NCI-H1436 (cell line): ENCODE measurements around the gene ZBTB1.
A peak's percentile ranks its signal among the peaks of the same experiment; 100 is the strongest.
"Not testable (repeated sequence)": the region's sequence is repeated elsewhere in the genome, so short reads cannot be mapped to it uniquely, and the experiment has no call there.

Experiments used
- DNase-seq: peaks from one replicate; lab custom pipeline; 2025; lab: John Stamatoyannopoulos, UW

Gene ZBTB1

DNA sequence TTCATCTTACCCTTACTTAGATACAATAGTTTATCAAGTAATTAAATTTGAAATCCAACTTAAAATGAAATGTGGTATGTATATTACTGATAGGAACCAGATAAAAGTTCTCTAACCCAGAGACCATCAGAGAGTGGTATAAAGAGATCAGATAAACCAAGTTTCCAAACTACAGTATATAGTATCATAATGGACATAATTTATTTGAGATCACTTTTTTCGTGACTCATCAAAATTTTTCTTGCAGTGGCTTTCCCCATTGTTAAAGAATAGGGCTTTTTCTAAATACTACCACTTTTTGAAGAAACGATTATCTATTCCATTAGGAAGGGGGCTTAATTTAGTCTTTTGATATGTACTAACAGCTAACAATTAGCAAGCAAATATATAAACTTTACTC is 20.8 kb downstream of the ZBTB1 start:
- DNase-seq: no peak

DNA sequence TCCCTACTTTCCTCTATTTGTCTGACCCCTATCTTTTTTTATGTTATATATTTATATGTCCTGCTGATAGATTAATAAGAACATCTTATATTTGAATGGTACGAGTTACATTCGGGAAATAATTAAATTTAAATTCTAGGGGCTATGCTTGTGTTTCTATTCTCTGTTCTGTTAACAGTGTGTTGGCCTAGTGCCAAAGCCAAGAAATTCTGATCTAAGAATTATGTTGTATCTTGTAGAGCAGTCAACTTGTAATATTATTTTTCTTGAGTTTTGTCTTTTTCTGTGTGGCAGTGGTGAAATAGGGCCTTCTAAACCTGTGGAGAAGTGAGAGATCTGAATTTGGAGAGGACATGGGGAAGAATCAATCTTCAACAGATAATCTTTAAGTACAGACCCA is 27.0 kb downstream of the ZBTB1 start:
- no peak for DNase-seq

DNA sequence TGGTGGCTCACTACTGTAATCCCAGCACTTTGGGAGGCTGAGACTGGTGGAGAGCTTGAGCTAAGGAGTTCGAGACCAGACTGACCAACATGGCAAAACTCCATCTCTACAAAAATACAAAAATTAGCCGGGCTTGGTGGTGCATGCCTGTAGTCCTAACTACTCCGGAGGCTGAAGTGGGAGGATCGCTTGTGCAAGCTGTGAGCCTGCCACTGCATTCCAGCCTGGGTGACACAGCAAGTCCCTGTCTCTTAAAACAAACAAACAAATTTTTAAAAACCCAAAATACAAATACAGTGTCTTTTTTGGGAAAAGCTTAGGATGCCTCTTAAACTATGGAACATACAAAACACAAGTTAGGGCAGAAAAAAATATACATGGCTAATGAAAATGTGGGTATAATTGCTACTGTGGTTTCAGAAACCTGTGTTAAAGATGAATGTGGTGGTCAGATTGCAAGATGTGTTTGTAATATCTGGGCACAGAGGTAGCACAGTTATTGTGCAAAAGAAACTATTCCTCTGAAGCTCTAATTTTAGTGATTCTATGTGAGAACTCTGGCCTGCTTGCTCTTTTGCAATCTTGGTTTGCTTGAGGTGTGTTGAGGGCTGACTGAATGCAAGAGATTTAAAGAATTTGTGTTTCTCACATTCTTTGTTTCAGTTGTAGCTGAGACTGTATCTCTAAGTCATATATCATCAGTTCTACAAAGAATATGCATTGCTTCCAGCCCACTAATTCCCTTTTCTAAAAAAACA is 32.1 kb downstream of the ZBTB1 start:
- no peak for DNase-seq

DNA sequence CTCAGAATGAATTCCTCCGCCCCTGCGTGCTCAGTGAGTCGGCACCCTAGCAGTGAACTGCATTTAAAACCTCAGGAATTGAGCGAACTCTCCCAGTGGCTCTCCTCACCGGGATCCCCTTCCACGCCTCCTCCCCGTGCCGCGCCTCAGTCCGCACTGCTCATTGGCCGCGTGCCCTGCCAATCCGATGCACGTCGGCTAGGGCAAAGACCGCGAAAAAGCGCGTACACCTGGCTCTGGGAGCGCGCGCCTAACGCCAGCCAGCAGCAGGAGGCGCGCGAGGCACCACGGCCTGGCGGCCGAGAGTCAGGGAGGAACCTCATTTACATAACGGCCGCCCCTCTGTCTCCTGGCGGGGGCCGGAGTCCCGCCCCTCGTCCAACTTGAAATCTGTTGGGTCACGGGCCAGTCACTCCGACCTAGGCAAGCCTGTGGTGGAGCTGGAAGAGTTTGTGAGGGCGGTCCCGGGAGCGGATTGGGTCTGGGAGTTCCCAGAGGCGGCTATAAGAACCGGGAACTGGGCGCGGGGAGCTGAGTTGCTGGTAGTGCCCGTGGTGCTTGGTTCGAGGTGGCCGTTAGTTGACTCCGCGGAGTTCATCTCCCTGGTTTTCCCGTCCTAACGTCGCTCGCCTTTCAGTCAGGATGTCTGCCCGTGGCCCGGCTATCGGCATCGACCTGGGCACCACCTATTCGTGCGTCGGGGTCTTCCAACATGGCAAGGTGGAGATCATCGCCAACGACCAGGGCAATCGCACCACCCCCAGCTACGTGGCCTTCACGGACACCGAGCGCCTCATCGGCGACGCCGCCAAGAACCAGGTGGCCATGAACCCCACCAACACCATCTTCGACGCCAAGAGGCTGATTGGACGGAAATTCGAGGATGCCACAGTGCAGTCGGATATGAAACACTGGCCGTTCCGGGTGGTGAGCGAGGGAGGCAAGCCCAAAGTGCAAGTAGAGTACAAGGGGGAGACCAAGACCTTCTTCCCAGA is 35.9 kb downstream of the ZBTB1 start, which contains the start of gene HSPA2:
TSS of gene HSPA2 (plus strand) at position 534 of the 995 bp plus-strand sequence. CDS start at position 643, 109 bp downstream.
- DNase-seq: peak; percentile 93

DNA sequence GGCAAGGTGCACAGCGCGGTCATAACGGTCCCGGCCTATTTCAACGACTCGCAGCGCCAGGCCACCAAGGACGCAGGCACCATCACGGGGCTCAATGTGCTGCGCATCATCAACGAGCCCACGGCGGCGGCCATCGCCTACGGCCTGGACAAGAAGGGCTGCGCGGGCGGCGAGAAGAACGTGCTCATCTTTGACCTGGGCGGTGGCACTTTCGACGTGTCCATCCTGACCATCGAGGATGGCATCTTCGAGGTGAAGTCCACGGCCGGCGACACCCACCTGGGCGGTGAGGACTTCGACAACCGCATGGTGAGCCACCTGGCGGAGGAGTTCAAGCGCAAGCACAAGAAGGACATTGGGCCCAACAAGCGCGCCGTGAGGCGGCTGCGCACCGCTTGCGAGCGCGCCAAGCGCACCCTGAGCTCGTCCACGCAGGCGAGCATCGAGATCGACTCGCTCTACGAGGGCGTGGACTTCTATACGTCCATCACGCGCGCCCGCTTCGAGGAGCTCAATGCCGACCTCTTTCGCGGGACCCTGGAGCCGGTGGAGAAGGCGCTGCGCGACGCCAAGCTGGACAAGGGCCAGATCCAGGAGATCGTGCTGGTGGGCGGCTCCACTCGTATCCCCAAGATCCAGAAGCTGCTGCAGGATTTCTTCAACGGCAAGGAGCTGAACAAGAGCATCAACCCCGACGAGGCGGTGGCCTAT is 36.8 kb downstream of the ZBTB1 start:
- peak; percentile 24 for DNase-seq

DNA sequence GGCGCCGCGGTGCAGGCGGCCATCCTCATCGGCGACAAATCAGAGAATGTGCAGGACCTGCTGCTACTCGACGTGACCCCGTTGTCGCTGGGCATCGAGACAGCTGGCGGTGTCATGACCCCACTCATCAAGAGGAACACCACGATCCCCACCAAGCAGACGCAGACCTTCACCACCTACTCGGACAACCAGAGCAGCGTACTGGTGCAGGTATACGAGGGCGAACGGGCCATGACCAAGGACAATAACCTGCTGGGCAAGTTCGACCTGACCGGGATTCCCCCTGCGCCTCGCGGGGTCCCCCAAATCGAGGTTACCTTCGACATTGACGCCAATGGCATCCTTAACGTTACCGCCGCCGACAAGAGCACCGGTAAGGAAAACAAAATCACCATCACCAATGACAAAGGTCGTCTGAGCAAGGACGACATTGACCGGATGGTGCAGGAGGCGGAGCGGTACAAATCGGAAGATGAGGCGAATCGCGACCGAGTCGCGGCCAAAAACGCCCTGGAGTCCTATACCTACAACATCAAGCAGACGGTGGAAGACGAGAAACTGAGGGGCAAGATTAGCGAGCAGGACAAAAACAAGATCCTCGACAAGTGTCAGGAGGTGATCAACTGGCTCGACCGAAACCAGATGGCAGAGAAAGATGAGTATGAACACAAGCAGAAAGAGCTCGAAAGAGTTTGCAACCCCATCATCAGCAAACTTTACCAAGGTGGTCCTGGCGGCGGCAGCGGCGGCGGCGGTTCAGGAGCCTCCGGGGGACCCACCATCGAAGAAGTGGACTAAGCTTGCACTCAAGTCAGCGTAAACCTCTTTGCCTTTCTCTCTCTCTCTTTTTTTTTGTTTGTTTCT is 37.6 kb downstream of the ZBTB1 start:
- DNase-seq: no peak

DNA sequence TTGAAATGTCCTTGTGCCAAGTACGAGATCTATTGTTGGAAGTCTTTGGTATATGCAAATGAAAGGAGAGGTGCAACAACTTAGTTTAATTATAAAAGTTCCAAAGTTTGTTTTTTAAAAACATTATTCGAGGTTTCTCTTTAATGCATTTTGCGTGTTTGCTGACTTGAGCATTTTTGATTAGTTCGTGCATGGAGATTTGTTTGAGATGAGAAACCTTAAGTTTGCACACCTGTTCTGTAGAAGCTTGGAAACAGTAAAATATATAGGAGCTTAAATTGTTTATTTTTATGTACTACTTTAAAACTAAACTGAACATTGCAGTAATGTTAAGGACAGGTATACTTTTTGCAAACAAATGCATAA is 38.2 kb downstream of the ZBTB1 start:
- no peak for DNase-seq

DNA sequence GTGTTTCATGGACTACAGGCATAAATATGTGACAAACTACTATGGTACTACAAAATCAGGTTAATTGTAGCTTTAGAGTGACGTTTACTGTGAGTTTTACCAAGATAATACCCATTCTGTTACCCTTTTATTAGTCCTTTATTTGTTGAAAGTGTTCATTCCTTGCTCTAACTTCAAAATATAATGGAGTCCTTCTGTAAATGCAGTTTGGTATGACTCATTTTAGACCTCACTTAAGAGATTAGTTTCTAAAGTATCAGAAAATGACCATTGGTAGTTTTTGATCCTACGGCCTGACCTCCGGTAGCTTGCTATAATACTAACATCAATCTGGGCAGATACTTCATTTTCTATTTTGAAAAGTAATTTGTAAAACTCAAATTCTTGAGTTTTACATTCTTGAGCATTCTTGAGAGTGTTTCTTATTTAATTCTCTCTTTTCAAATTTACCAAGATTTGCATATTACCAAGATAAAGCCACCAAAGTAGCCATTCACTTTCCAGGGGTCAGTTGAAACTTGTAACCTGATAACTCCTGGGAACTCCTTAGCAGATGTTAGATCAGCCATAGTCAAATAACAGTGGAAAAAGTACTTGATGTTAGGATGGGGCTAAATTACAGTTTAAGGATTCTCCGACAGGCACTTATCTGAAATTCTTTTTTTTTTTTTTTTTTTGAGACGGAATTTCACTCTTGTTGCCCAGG is 40.2 kb downstream of the ZBTB1 start:
- no peak for DNase-seq

DNA sequence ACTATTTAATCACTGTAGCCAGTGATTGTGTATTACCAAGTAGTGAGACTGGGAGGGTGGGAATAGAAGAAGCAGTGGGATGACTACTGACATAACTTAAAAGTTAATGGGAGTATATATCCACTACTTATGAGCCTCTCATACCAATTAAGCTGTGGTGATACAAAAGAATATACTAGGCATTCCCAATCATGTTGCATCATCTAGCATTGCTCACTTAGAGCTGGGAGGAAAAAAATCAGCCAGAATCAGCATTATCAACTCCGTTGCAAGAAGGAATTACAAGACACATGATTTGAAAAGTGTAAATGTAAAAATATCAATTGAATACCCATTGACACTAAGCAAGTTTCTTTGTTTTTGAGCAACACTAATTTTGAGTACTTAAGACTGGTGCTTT is 44.4 kb downstream of the ZBTB1 start:
- DNase-seq: no peak

DNA sequence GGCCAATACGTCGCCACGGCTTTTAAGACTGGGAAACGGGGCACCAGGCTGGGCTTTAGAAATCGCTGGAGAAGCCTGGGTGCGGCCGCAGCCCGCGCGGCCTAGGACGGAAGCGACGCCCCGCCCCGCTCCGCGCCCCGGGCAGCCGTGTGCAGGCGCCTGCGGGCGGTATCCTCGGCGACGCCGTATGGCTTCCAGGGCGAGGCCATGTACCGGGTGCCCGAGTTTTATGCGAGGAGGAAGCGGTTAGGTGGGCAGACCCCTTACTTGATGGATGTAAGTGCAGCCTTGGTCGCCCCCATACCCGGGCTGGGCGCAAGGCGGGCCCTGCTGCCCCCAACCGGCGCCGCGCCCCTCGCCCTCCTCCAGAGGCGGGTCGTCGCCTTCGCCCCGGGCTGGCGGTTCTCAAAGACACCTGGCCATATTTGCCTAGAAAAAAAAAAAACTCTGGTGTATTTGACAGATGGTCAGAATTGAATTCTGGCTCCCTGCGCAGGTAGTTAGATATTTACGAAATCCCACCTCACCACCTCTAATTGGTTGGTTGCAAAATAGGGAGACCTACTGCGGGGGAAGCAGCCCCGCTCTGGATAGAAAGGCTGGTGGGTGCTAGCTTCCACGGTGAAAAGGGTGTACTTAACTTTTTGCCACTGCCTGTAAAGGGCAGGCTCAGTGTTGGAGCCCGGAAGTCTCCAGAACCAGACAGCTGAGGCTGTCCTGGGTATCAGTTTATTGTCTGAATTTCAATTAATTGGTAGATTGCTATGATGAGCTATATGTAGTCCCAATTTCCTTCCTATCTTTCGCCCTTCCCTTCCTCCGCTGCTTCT is 45.4 kb downstream of the ZBTB1 start, which contains the start of gene PPP1R36:
TSS of gene PPP1R36 (plus strand) at position 171 of the 830 bp plus-strand sequence. CDS start at position 208, 37 bp downstream.
- DNase-seq: peak; percentile 53

DNA sequence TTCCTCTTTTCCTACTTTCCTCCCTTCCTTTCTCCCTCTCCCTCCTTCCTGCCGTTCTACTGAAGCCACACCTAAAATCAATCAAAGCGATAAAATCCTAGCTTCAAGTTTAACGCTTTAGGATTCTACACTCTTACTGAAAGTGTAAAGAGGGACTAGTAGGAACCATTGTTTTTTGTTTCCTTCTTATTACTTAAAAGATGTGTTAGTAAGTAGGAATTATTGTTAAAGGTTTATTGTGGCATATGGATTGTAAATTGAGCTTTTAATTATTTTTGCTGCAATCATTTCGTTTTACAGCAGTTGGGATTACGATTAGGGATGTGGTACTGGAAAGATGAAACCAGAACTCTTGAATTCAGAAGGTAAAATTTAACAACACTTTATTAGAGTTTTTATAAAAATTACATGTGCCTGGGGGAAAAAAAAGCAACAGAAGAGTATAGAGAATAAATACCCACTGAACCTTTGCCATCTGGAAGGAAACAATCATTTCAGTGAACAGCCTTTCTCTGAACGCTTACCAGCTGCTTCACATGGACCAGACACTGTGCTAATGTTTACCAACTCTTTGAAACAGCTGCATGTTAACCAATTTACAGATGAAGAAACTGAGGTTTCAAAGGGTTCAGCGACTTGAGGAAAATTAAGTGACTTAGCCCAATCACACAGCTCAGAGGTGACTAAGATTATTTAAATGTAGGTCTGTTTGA is 46.2 kb downstream of the ZBTB1 start:
- peak; percentile 13 for DNase-seq

DNA sequence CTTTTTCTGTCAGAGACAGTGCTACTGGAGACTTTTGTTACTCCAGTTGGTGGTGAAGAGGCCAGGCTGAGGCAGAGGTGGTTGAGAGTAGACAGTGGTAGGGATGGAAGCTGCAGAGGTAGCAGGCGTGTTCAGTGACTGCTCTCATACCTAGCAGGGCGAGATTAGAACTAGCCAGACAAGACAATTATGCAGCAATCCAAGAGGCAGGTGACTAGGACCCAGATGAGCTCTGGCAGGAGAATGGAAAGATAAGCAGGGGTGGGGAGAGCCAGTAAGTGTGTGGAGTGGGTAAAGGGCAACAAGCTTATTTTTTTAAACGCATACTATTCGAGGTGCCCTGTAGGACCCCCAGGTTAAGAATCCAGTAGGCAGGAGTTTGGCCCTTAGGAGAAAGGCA is 50.0 kb downstream of the ZBTB1 start:
- DNase-seq: no peak

DNA sequence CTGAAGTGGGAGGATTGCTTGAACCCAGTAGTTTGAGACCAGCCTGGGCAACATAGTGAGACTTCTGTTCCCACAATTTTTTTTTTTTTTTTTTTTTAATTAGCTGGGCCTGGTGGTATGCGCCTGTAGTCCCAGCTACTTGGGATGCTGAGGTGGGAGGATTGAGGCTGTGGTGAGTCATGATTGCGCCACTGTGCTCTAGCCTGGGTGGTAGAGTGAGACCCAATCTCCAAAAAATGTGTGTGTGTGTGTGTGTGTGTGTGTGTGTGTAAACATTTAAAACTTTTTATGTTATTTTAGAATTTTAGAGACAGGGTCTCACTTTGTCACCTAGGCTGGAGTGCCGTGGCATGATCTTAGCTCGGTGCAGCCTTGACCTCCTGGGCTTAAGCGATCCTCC is 52.0 kb downstream of the ZBTB1 start:
- no peak for DNase-seq

DNA sequence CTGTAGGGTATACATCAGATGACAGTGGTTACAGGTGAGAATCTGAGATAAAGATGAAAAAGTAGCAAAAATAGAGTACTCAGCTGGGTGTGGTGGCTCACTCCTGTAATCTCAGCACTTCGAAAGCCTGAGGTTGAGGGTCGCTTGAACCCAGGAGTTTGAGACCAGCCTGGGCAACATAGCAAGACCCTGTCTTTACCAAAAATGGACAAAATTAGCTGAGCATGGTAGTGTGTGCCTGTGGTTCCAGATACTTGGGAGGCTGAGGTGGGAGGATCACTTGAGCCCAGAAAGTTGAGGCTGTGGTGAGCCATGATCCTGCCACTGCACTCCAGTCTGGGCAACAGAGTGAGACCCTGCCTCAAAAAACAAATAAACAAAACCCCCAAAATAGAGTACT is 53.6 kb downstream of the ZBTB1 start:
- not testable (repeated sequence) for DNase-seq

DNA sequence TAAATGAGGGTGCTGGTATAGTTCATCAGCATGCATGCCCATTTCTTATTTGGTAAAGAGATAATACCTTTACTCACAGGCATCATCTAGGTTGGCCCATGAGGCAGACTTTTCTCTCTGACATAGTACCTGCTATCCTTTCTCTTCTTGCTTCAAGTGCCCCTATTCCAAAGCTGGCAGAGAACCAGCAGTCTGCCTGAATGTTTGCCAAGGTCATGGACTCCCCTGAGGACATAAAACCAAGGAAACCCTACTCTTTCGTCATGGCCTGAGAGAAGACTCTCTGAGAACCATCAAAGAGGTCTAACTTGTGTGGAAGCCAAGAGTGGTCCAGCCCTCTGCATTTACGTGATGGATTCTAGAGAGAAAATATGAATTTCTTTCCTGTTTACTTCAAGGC is 57.1 kb downstream of the ZBTB1 start:
- no peak for DNase-seq

DNA sequence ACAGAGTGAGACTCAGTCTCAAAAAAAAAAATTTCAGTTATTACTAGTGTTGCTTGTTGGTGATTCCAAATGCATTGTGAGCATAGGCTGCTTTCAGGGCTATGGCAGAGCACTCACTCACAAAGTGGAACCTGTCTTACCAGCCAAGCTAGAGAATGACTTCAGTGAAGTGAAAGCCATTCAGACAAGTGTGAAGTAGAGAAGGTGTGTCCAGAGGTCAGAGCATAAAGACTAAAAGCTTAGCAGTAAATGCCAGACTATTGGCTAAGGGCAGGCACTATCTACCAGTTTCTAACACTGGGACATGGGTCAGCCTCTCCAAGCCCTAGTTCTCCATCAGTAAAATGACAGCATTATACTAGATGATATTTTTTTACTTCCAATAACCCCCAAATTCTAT is 57.9 kb downstream of the ZBTB1 start:
- DNase-seq: no peak

DNA sequence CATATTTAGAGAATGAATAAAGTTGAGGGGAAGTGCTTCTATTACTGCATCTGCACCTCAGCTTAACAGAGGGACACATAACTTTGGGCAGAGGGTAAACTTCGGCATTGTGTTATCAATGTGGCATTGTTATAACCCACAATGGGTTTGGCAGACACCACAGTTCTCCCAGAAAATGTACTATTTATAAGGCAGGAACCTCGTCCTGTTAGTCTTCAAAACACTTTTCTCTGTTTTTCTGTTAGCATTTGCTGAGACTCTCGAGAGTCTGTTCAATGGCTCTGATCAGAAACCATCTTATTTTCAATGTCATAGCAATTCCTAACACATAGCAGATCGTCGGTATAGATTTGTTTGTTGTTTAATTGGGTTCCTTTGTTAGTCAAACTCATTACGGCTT is 59.1 kb downstream of the ZBTB1 start:
- DNase-seq: no peak

DNA sequence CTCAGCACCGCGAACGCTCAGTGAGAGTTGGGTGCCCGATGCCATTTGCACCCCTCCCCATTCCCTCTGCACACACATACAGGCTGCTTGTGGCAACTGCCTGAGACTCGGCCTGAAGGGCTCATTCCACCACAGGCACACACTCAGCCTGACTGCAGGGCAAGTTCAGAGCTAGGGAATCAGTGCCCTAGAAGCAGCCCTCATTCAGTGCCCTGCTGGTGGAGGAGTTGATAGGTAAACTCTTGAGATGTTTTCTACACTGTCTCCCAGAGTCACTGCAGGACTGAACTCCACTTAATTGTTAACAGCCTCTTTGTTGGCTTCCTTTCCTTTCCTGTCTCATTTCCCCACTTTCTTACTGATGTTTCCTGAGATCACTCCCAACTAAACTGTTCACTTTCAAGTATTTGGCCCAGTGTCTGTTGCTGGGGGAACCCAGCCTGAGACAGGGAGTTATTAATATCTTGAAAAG is 62.1 kb downstream of the ZBTB1 start:
- no peak for DNase-seq

DNA sequence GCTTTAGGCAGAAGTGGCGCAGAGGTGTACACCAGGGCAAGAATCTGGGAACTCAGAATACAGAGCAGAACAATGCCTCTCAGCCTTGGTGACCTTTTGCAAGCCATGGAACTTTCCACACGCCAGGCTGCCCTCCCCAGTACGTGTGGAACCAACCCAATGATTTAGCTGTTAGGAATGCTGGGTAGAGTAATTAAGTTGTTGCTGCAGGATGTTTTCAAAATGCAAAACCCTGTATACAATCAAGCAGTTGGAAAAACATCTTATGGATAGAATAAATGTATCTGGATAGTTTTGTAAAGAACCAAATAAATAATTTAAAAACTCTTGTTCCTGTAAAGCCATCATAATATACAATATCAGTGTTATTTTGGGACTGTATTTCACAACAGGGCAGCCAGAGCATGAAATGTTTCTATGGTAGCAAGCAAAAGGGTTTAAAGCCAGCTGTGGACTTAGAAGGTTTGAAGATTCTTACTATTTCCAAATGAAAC is 64.6 kb downstream of the ZBTB1 start:
- no peak for DNase-seq
